Subcutaneous adipose tissue (tissue), 4 donors: ENCODE measurements around the gene FRAS1. TPM values are rescaled to one million over a fixed set of nuclear protein-coding genes. Genes with fewer than 3 reads are reported as not detected.

Experiments
- CTCF ChIP-seq: fragments of 450-650 bp; IDR thresholded peaks from one replicate; pipeline ENCODE4 v1.5.1; 2016; ENCODE audit warnings: low read depth, mild to moderate bottlenecking, control low read depth, antibody characterized with exemption, moderate library complexity
- total RNA-seq, 4 donors: library from RNA; depleted of rRNA; stranded (reverse); fragments of >200 nt; gene quantifications; one replicate each; pipeline ENCODE4 v1.1.0, GENCODE V29; 2016

Gene FRAS1
- total RNA-seq, 4 donors from 2014 or later, result 2.2 to 6.0 (median 3.6) TPM

- TF ChIP-seq CTCF, result no peak
Measured at GRCh38 chr4:78024576-78025091, 32.5 kb upstream of the FRAS1 start.

- TF ChIP-seq CTCF, result no peak
Measured at GRCh38 chr4:78031417-78031950, 25.6 kb upstream of the FRAS1 start.

- no peak for TF ChIP-seq CTCF
Measured at GRCh38 chr4:78032446-78032845, 24.7 kb upstream of the FRAS1 start.

- TF ChIP-seq CTCF, result no peak
Measured at GRCh38 chr4:78032929-78033328, 24.2 kb upstream of the FRAS1 start.

- TF ChIP-seq CTCF, result no peak
Measured at GRCh38 chr4:78033861-78034260, 23.3 kb upstream of the FRAS1 start.

GRCh38 chr4:78038704-78039103, 18.4 kb upstream of the FRAS1 start:
- TF ChIP-seq CTCF, result no peak

GRCh38 chr4:78039678-78040077, 17.4 kb upstream of the FRAS1 start:
- no peak for TF ChIP-seq CTCF
